GM12878 (cell line): ENCODE measurements around the gene ARFGAP3. TPM values are rescaled to one million over a fixed set of nuclear protein-coding genes. Genes with fewer than 3 reads are reported as not detected.

Experiments
- ATAC-seq: fragments of 200-7000 bp; cut with Tn5 transposase; 3 replicates; pipeline ENCODE4 v1.9.1; 2020; ENCODE audit warnings: mild to moderate bottlenecking, moderate library complexity
- BruUV-seq: library from RNA; stranded (reverse); fragments of 400-500 nt; replicated peaks from 2 replicates; lab custom pipeline; 2021; lab: Mats Ljungman, UMichigan
- CTCF ChIA-PET: fragments of 300-600 bp; sonication (Branson Sonifier 250); formaldehyde crosslinking; extraction: SDS; loops from one replicate; lab custom pipeline; 2021; ENCODE audit warnings: inconsistent platforms; lab: Yijun Ruan, JAX
- POLR2A ChIA-PET: fragments of 350-600 bp; formaldehyde crosslinking; extraction: SDS; loops from one replicate; lab custom pipeline; 2021; ENCODE audit warnings: inconsistent platforms; lab: Charles Lee
- RAD21 ChIA-PET: fragments of 300-600 bp; sonication (Branson Sonifier 250); formaldehyde crosslinking; loops from one replicate; lab custom pipeline; 2023; ENCODE audit warnings: antibody characterized with exemption; ENCODE audit not compliant: unreplicated experiment; lab: Charles Lee
- SMC1A ChIA-PET: fragments of 300-600 bp; sonication (Branson Sonifier 250); formaldehyde crosslinking; loops from one replicate; lab custom pipeline; 2023; ENCODE audit not compliant: unreplicated experiment, uncharacterized antibody; lab: Charles Lee
- DNase-seq: peaks from one replicate; pipeline ENCODE4 v3.0.0-alpha.2; 2011; ENCODE audit warnings: low read depth, low spot score
- FAIRE-seq: peaks from 3 replicates; lab custom pipeline; 2011; peaks lifted over from hg19 to GRCh38; lab: Jason Lieb, UNC
- H2AFZ ChIP-seq: 2 replicates; pipeline ENCODE4 v1.6.0; 2011; ENCODE audit warnings: low read depth, low read length, control low read depth; ENCODE audit not compliant: control insufficient read depth
- H3K27ac ChIP-seq: 2 replicates; pipeline ENCODE4 v1.5.1; 2011; ENCODE audit warnings: control low read depth; ENCODE audit not compliant: control insufficient read depth, insufficient read depth
- H3K27me3 ChIP-seq, 2 experiments: replicated peaks in 1 of 2; 2 replicates each; pipeline versions ENCODE4 v1.6.0 to v1.6.1; 2011; ENCODE audit warnings: low read length in 1 of 2; ENCODE audit not compliant: control insufficient read depth in 2 of 2, insufficient read depth in 2 of 2
- H3K36me3 ChIP-seq, 2 experiments: 2 replicates each; pipeline ENCODE4 v1.5.1; 2011; ENCODE audit warnings: low read length in 1 of 2; ENCODE audit not compliant: control insufficient read depth in 2 of 2, insufficient read depth in 2 of 2
- H3K4me1 ChIP-seq: 2 replicates; pipeline ENCODE4 v1.6.1; 2011; ENCODE audit warnings: mild to moderate bottlenecking, low read length, moderate library complexity, mixed read lengths; ENCODE audit not compliant: control insufficient read depth, insufficient read depth
- H3K4me2 ChIP-seq: 2 replicates; pipeline ENCODE4 v1.6.0; 2011; ENCODE audit warnings: control low read depth; ENCODE audit not compliant: control insufficient read depth, insufficient read depth
- H3K4me3 ChIP-seq: fragments of 200-600 bp; sonication (generic); 2 replicates; pipeline ENCODE4 v1.5.1; 2016
- H3K79me2 ChIP-seq: 2 replicates; pipeline ENCODE4 v1.6.0; 2011; ENCODE audit warnings: low read length; ENCODE audit not compliant: control insufficient read depth, insufficient read depth
- H3K9ac ChIP-seq: 2 replicates; pipeline ENCODE4 v1.8.0; 2011; ENCODE audit warnings: low read length, control low read depth, mixed read lengths; ENCODE audit not compliant: control insufficient read depth, insufficient read depth
- H3K9me3 ChIP-seq: replicated peaks from 3 replicates; pipeline ENCODE4 v1.5.1; 2011; ENCODE audit warnings: mild to moderate bottlenecking, low read length; ENCODE audit not compliant: control insufficient read depth, insufficient read depth
- H4K20me1 ChIP-seq: 2 replicates; pipeline ENCODE4 v1.6.0; 2011; ENCODE audit not compliant: control insufficient read depth, insufficient read depth
- CHD1 ChIP-seq: IDR thresholded peaks from 2 replicates; pipeline ENCODE4 v1.6.1; 2012; ENCODE audit warnings: low read depth, low read length, improper control_type of control experiment
- CUX1 ChIP-seq: IDR thresholded peaks from 2 replicates; pipeline ENCODE4 v1.6.1; 2012; ENCODE audit warnings: improper control_type of control experiment, low read depth, low read length; ENCODE audit not compliant: insufficient replicate concordance
- EED ChIP-seq: sonication (generic); IDR thresholded peaks from 2 replicates; pipeline ENCODE4 v1.6.1; 2016; ENCODE audit warnings: antibody characterized with exemption, low read depth
- ELK1 ChIP-seq: IDR thresholded peaks from 2 replicates; pipeline ENCODE4 v1.6.1; 2012; ENCODE audit warnings: low read depth, low read length, improper control_type of control experiment
- FOS ChIP-seq: IDR thresholded peaks from 3 replicates; pipeline ENCODE4 v1.6.1; 2011; ENCODE audit warnings: borderline replicate concordance; ENCODE audit not compliant: insufficient read length; ENCODE audit errors: extremely low read depth
- IRF3 ChIP-seq: fragments of 450-650 bp; IDR thresholded peaks from 2 replicates; pipeline ENCODE4 v1.6.1; 2014; ENCODE audit warnings: mild to moderate bottlenecking
- MEF2A ChIP-seq: IDR thresholded peaks from 2 replicates; pipeline ENCODE4 v1.6.1; 2011; ENCODE audit warnings: low read depth, mild to moderate bottlenecking, low read length, moderate library complexity; ENCODE audit not compliant: insufficient read depth
- MYC ChIP-seq: IDR thresholded peaks from 2 replicates; pipeline ENCODE4 v1.6.1; 2011; ENCODE audit warnings: mild to moderate bottlenecking, low read length, moderate library complexity, inconsistent platforms; ENCODE audit not compliant: insufficient read depth, insufficient replicate concordance, insufficient read length, severe bottlenecking
- POLR2AphosphoS2 ChIP-seq: IDR thresholded peaks from 2 replicates; pipeline ENCODE4 v1.6.1; 2011; ENCODE audit warnings: low read depth, mild to moderate bottlenecking, low read length, improper control_type of control experiment, moderate library complexity
- RELB ChIP-seq: fragments of 450-650 bp; IDR thresholded peaks from 2 replicates; pipeline ENCODE4 v1.6.1; 2017; ENCODE audit warnings: low read depth, mild to moderate bottlenecking, moderate library complexity
- TARDBP ChIP-seq: IDR thresholded peaks from 2 replicates; pipeline ENCODE4 v1.6.1; 2016; ENCODE audit warnings: borderline replicate concordance
- ZNF207 ChIP-seq: fragments of 450-650 bp; IDR thresholded peaks from 2 replicates; pipeline ENCODE4 v1.6.1; 2014; ENCODE audit warnings: antibody characterized with exemption, mild to moderate bottlenecking, borderline replicate concordance
- ZNF24 ChIP-seq: fragments of 450-650 bp; IDR thresholded peaks from 2 replicates; pipeline ENCODE4 v1.6.1; 2017; ENCODE audit warnings: antibody characterized with exemption, mild to moderate bottlenecking
- WGBS: methylation state at CpG from one replicate; pipeline ENCODE4 v1.1.6; 2016; ENCODE audit warnings: low lambda C conversion rate; ENCODE audit not compliant: insufficient replicate concordance, insufficient coverage; ENCODE audit errors: missing lambda C conversion rate; 5-methylcytosine and 5-hydroxymethylcytosine counted together
- in situ Hi-C: fragments of 300-500 bp; cut with MboI; formaldehyde crosslinking; loops from 9 replicates; pipeline ENCODE4 v1.14.3; 2018; ENCODE audit warnings: mixed read lengths
- intact Hi-C: fragments of 100-400 bp; cut with micrococcal nuclease; formaldehyde crosslinking; loops from one replicate; pipeline ENCODE4 v1.14.2; 2022; ENCODE audit not compliant: unreplicated experiment
- polyA plus RNA-seq, 11 experiments: library from polyadenylated mRNA; depleted of rRNA in 4 of 11; unstranded in 6 of 11; stranded (reverse) in 5 of 11; fragments of >200 nt; fragmentation: Nextera tagmentation in 4 of 11; fragmentation: Illumina TruSeq in 1 of 11; extraction: Ambion mirVana in 4 of 11; extraction: Trizol in 1 of 11; gene quantifications; 1 replicate in 1 of 11; 2 replicates in 10 of 11; pipeline versions ENCODE4 v1.2.1 to v1.2.3, GENCODE V29; 2011 to 2016; ENCODE audit warnings: inconsistent platforms in 2 of 11, missing spikeins in 2 of 11, low read depth in 1 of 11
- total RNA-seq, 4 experiments: library from RNA; depleted of rRNA in 3 of 4; stranded (reverse); fragments of >200 nt in 3 of 4; fragmentation: Illumina TruSeq in 1 of 4; extraction: Trizol in 1 of 4; gene quantifications; 2 replicates each; pipeline versions ENCODE4 v1.2.1 to v1.2.3, GENCODE V29; 2013 to 2021

Gene ARFGAP3
- total and polyA plus RNA-seq, 10 of the 15 experiments (the other 5 are each of a cell fraction or from before 2014, with no cell fraction given), result 29.7 to 50.8 (median 39.5) TPM

GRCh38 chr22:42799061-42799460 is 58.0 kb downstream of the ARFGAP3 start:
- Histone ChIP-seq H3K79me2 (no peaks in the 10 kb centered on the region), H4K20me1 (no peaks in the 10 kb centered on the region), H3K4me3 (no peak overlapping the region), H3K4me2 (no peak overlapping the region), H3K27me3 (no peaks in the 10 kb centered on the region), H3K4me1 (no peaks in the 10 kb centered on the region), H2AFZ (no peak overlapping the region), H3K9me3 (no peaks in the 10 kb centered on the region), H3K27ac (no peak overlapping the region), H3K36me3 (peaks cover 10 to 14% of the 10 kb centered on the region in 2 experiments; a peak in 3 of 4 replicates), H3K9ac (no peak overlapping the region)
- RAD21 ChIA-PET, result no interaction called here
- in situ Hi-C loops (no loop called here), intact Hi-C loops (no loop called here)
- WGBS, result 97% methylated on average over 10 of the region's 10 CpGs
- ATAC-seq, result no peak
- CTCF ChIA-PET, result no interaction called here
- SMC1A ChIA-PET, result interaction anchor here (0.9 kb wide), 1 partner anchor 136 kb away, joined by 3 read pairs; no protein-coding TSS in a partner anchor
- POLR2A ChIA-PET, result no interaction called here
- BruUV-seq, result no TSS peak
- FAIRE-seq, result no peak
- DNase-seq, result no peak
- TF ChIP-seq ZNF24 (no peak), EED (no peak), RELB (no peak), IRF3 (no peak), MEF2A (no peak), MYC (no peak), CUX1 (no peak), ELK1 (no peak), TARDBP (no peak), POLR2AphosphoS2 (no peak), CHD1 (no peak), ZNF207 (no peak), FOS (no peak)
